GM12865 (cell line): ENCODE data around the gene ZMYND10.

Experiments used
- DNase-seq: peaks from one replicate; pipeline ENCODE4 v3.0.0; 2010; ENCODE audit warnings: low read depth
- H3K4me3 ChIP-seq: 2 replicates; pipeline ENCODE4 v1.5.1; 2011; ENCODE audit warnings: mild to moderate bottlenecking, low read depth, low read length, control low read depth
- TF ChIP-seq, protein P1 (sequence below): IDR thresholded peaks from 2 replicates; pipeline ENCODE4 v1.5.1; 2011; ENCODE audit warnings: low read length, control low read depth, low read depth, inconsistent platforms; ENCODE audit not compliant: insufficient read depth; ENCODE audit errors: missing control alignments

The ZMYND10 gene

DNA sequence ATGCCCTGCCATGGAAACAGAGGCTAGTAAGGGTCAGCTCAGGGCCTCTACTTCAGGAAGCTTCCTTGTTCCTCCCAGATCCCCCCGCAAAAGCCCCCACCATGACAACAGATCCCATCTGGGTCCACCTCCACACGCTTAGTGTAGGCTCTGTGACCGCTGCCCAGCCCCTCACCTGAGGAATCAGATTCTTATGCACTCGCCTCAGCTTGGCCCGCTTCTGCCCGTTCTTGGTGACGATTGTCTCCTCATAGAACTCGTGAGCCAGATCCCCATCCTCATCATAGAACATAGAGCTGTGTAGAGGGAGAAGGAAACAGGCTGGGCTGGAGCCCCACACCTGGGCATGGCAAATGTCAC, 19.4 kb downstream of the ZMYND10 start:
- TF ChIP-seq, protein P1, sequence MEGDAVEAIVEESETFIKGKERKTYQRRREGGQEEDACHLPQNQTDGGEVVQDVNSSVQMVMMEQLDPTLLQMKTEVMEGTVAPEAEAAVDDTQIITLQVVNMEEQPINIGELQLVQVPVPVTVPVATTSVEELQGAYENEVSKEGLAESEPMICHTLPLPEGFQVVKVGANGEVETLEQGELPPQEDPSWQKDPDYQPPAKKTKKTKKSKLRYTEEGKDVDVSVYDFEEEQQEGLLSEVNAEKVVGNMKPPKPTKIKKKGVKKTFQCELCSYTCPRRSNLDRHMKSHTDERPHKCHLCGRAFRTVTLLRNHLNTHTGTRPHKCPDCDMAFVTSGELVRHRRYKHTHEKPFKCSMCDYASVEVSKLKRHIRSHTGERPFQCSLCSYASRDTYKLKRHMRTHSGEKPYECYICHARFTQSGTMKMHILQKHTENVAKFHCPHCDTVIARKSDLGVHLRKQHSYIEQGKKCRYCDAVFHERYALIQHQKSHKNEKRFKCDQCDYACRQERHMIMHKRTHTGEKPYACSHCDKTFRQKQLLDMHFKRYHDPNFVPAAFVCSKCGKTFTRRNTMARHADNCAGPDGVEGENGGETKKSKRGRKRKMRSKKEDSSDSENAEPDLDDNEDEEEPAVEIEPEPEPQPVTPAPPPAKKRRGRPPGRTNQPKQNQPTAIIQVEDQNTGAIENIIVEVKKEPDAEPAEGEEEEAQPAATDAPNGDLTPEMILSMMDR, result no peak
- DNase-seq, result no peak
- no peak overlapping the region for H3K4me3 ChIP-seq

DNA sequence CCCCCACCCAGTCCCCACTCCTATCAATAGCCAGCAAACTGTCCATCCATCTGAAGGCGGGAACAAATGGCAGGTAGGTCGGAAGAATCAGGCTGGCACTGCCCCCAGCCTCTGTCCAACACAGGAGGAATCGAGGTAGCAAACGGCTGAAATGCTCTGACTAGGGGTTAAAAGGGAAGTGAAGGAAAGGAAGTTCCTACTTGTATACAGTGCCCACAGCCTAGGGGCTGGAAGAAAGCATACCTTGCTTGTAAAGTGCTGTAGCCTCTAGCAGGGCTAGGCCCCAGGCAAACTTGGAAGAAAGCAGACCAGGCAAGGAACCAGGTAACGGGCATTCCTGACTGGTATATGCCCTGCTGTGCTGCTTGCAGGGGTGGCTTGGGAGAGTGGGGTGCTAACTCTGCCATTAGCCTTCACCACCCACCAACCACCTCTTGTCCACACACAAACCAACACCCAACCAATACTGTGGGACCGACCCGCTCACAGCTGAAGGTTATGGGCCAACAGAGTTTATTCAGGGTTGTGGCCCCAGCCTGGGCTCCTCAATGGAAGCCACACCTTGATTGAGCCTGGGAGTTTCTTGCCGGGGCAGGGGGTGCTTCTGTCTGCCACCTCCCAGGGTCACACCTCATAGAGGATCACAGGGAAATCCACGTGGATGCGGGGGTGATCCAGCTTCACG, 19.9 kb downstream of the ZMYND10 start:
- no peak for DNase-seq
- TF ChIP-seq, protein P1, result no peak
- no peak overlapping the region for H3K4me3 ChIP-seq

DNA sequence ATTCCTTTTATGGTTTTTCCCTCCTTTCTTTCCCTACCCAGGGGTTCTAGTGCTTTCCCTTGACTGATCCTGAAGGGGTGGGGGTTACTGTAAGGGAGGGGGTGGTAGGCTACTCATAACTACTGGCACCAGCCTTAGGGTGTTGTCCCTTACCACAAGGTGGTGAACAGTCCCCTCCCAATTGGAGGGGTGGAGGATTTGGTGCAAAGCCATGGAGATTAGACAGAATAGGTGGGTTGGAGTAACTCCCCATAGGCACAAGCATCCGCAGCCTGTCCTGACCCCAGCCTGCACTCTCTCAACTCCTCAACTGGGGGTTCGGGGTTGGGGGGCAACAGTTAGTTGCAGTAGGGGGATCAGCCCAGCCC, 20.4 kb downstream of the ZMYND10 start:
- TF ChIP-seq, protein P1, result no peak
- no peak for DNase-seq
- no peak overlapping the region for H3K4me3 ChIP-seq

DNA sequence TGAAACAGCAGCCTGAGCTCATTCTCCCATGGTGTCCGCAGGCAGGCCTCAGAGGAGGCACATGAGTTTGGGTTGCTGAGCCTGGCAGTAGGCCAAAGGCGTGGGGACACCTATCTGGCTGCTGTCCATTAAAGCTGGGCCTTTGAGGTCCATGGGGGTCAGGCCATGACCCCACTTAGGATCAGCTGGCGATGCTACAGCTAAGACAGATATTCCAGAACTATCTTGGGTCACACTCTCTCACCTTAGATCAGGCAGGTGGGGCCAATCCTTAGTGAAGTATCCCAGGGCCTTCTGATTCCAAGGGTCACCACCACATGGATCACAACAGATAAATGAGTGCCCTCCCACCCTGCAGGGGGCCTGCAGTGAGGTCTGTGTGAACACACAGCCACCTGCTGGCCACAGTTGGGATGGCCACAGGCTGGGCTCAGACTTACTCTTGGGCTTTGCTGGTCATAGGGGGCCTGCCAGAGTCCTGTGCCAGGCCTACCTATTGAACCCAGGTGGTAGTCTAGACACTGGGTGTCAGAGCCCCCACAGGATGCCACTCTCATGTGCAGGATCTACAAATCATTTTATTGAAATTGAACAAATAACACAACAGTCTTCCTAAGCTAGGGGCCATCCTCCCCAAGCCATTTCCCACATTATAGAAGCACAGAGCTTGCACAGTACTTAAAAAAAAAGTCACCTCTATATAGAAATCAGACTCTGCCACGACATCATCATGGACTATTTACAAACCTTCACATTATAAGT, 21.0 kb downstream of the ZMYND10 start:
- peak; percentile 72 for DNase-seq
- TF ChIP-seq, protein P1, result peak; percentile 81
- H3K4me3 ChIP-seq, result no peak overlapping the region

DNA sequence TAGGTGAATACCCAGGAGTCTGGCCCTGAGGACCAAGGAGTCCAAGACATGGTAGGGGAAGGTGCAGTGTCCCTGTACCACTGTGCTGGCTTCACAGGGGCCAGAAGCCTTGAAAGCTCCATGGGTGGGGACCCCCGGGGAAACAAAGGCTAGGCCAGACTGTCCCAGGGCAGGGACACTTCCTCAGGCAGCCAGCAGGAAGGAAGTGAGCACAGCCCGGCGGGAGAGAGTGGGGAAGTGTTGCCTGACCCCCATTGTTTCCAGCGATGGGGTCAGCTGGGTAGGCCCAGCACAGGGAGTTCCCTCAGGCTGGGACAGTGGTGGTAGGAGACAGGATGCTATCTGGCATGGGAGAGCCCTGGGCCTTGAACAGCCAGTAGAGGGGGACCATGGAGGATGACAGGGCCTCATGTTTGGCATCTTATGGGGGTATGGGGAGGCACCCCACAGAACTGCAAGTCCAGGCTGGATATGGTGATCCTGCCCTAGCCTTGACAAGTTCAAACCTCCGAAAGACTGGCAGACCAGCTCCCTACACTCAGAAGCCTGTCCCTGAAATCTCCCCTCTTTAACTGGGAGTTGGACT, 21.8 kb downstream of the ZMYND10 start:
- DNase-seq, result no peak

DNA sequence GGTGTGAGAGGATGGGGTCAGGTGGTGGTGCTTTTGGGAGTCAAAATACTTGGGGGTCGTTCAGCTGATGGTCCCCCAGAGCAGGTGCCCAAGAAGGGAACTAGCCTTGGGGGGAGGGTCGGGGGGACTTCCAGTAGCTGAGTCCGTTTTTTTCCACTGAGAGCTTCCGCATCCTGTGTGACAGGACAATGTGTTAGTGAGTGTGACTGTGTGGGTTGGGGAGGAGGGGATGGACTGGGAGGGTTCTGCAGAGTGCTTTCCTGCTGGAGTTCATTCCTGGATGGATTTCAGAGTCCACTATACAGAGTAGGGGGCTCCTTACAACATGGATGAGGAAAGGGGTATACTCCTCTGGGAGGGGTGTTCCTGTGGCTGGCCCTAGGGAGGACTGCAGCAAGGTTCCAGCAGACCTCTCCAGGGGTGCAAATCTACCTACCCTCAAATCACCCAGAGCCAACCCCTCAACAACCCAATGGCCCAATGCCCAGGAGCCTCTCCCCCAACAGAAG, 22.4 kb downstream of the ZMYND10 start:
- no peak for DNase-seq
- TF ChIP-seq, protein P1, result no peak
- no peak overlapping the region for H3K4me3 ChIP-seq

More for the DNA sequence above, 21.8 kb downstream of the ZMYND10 start:
- no peak overlapping the region for H3K4me3 ChIP-seq
- TF ChIP-seq, protein P1, result no peak
